A673 (cell line): ENCODE data around the gene CTNNA2. TPM values are rescaled to one million over a fixed set of nuclear protein-coding genes. Genes with fewer than 3 reads are reported as not detected.

ENCODE experiments used
- BruUV-seq: library from RNA; stranded (reverse); fragments of 400-500 nt; replicated peaks from 2 replicates; lab custom pipeline; 2021; lab: Mats Ljungman, UMichigan
- CTCF ChIA-PET: fragments of 300-600 bp; sonication (Branson Sonifier 250); formaldehyde crosslinking; loops from one replicate; lab custom pipeline; 2022; ENCODE audit warnings: antibody characterized with exemption; lab: Charles Lee
- POLR2A ChIA-PET: fragments of 300-600 bp; sonication (Branson Sonifier 250); formaldehyde crosslinking; loops from one replicate; lab custom pipeline; 2022; ENCODE audit warnings: antibody characterized with exemption; ENCODE audit not compliant: low non-redundant PET; lab: Charles Lee
- DNase-seq: peaks from one replicate; pipeline ENCODE4 v3.0.0-alpha.2; 2015; ENCODE audit warnings: low spot score
- H3K27ac ChIP-seq: fragments of 200-600 bp; sonication (generic); 2 replicates; pipeline ENCODE4 v1.5.1; 2016; ENCODE audit warnings: mixed run types, low read depth, mild to moderate bottlenecking, mixed read lengths, antibody characterized with exemption, low read length; ENCODE audit not compliant: poor library complexity, severe bottlenecking
- H3K27me3 ChIP-seq: fragments of 200-600 bp; sonication (generic); replicated peaks from 2 replicates; pipeline ENCODE4 v1.6.1; 2017; ENCODE audit warnings: mixed run types, low read depth, mild to moderate bottlenecking, mixed read lengths, antibody characterized with exemption, low read length; ENCODE audit not compliant: insufficient read depth, poor library complexity
- H3K36me3 ChIP-seq: fragments of 200-600 bp; sonication (generic); 2 replicates; pipeline ENCODE4 v1.6.1; 2016; ENCODE audit warnings: mixed run types, mild to moderate bottlenecking, mixed read lengths, antibody characterized with exemption, low read length; ENCODE audit not compliant: insufficient read depth, poor library complexity, severe bottlenecking
- H3K4me1 ChIP-seq: fragments of 200-600 bp; sonication (generic); 2 replicates; pipeline ENCODE4 v1.6.1; 2017; ENCODE audit warnings: mixed run types, mild to moderate bottlenecking, mixed read lengths, antibody characterized with exemption, low read length; ENCODE audit not compliant: insufficient read depth, poor library complexity, severe bottlenecking
- H3K4me3 ChIP-seq: fragments of 200-600 bp; sonication (generic); 2 replicates; pipeline ENCODE4 v1.5.1; 2016; ENCODE audit warnings: low read depth, mixed run types, mild to moderate bottlenecking, mixed read lengths, low read length; ENCODE audit not compliant: poor library complexity, severe bottlenecking
- H3K9me3 ChIP-seq: fragments of 200-600 bp; sonication (generic); 2 replicates; pipeline ENCODE4 v1.6.1; 2016; ENCODE audit warnings: mixed run types, low read depth, mild to moderate bottlenecking, mixed read lengths, antibody characterized with exemption, low read length; ENCODE audit not compliant: poor library complexity, severe bottlenecking
- EZH2 ChIP-seq: fragments of 200-600 bp; sonication (generic); IDR thresholded peaks from 2 replicates; pipeline ENCODE4 v1.6.1; 2017; ENCODE audit warnings: borderline replicate concordance, low read depth, mild to moderate bottlenecking, mixed read lengths, antibody characterized with exemption, low read length; ENCODE audit not compliant: poor library complexity, severe bottlenecking
- intact Hi-C: fragments of 100-400 bp; cut with micrococcal nuclease; formaldehyde crosslinking; loops from one replicate; pipeline ENCODE4 v1.10.0; 2022; ENCODE audit not compliant: unreplicated experiment
- total RNA-seq: library from RNA; stranded (reverse); gene quantifications from 2 replicates; pipeline ENCODE4 v1.2.3, GENCODE V29; 2021
- TF ChIP-seq, protein P1 (sequence below): fragments of 300-800, 200-600 bp; sonication (generic); conservative IDR thresholded peaks from 2 replicates; pipeline ENCODE4 v1.5.1; 2017; ENCODE audit warnings: low read depth, mild to moderate bottlenecking, antibody characterized with exemption, low read length, moderate library complexity, mixed read lengths

The CTNNA2 gene
- total RNA-seq, 1 experiment from 2014 or later: not detected

DNA sequence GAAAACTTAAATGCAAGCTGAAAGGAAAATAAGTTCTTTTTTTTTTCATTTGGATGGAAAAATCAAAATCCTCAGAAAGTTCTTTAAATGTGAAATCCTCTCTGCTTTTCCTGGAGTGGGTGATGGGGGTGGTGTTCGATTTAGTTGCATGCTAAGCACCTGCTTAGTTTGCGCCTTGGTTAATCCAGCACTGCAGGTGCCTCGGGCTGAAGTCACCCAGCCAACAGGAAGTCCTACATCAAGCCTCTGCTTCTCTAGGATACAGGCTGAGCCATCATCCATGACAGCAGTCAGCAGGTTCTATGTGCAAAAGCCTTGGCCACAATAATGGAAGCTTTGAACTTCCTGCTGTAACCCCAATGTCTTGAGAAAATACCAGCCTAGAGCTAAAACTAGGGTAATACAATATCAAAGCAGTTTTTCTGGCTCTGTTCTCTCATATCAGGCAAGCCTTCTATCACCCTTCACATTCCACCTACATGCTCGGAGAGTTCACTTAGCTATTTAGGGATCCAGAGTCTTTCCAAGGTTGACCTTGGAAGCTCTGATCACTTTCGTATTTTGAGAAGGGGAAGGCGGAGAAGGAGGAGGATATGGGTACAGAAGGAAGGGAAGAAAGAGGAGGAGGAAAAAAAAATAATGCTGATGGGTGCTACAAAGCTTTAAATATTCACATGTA, 907.8 kb downstream of the CTNNA2 start:
- intact Hi-C loops: no loop called here
- TF ChIP-seq, protein P1, sequence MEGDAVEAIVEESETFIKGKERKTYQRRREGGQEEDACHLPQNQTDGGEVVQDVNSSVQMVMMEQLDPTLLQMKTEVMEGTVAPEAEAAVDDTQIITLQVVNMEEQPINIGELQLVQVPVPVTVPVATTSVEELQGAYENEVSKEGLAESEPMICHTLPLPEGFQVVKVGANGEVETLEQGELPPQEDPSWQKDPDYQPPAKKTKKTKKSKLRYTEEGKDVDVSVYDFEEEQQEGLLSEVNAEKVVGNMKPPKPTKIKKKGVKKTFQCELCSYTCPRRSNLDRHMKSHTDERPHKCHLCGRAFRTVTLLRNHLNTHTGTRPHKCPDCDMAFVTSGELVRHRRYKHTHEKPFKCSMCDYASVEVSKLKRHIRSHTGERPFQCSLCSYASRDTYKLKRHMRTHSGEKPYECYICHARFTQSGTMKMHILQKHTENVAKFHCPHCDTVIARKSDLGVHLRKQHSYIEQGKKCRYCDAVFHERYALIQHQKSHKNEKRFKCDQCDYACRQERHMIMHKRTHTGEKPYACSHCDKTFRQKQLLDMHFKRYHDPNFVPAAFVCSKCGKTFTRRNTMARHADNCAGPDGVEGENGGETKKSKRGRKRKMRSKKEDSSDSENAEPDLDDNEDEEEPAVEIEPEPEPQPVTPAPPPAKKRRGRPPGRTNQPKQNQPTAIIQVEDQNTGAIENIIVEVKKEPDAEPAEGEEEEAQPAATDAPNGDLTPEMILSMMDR: no peak
- no peak for TF ChIP-seq EZH2
- no peaks in the 10 kb centered on the region for H3K36me3 ChIP-seq
- no peaks in the 10 kb centered on the region for H3K27me3 ChIP-seq
- POLR2A ChIA-PET: no interaction called here
- no peak for DNase-seq
- BruUV-seq: no TSS peak
- CTCF ChIA-PET: no interaction called here
- H3K4me1 ChIP-seq: no peaks in the 10 kb centered on the region
- no peak overlapping the region for H3K27ac ChIP-seq
- no peaks in the 10 kb centered on the region for H3K9me3 ChIP-seq
- H3K4me3 ChIP-seq: no peak overlapping the region

DNA sequence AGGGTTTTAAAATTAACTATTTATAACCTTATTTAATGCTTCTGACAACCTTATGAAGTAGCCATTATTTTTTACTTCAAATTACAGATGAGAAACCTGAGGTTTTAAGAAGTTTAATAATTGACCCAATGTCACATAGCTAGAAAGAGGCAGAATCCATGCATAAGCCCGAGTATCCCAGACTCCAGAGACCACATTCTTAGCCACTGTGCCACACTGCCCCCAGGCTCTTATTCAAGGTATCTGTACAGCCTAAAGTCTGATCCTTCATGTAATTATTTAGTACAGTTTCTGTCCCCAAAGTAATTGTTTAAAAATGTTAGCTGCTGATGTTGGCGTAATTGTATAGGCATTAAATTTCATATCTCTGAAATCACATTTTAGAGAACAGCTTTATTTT, 916.4 kb downstream of the CTNNA2 start:
- CTCF ChIA-PET: no interaction called here
- Histone ChIP-seq H3K4me1 (no peaks in the 10 kb centered on the region), H3K27ac (no peak overlapping the region), H3K27me3 (no peaks in the 10 kb centered on the region), H3K36me3 (no peaks in the 10 kb centered on the region), H3K9me3 (no peaks in the 10 kb centered on the region), H3K4me3 (no peak overlapping the region)
- POLR2A ChIA-PET: no interaction called here
- TF ChIP-seq EZH2: no peak
- TF ChIP-seq, protein P1: no peak
- BruUV-seq: no TSS peak
- intact Hi-C loops: no loop called here
- DNase-seq: no peak

DNA sequence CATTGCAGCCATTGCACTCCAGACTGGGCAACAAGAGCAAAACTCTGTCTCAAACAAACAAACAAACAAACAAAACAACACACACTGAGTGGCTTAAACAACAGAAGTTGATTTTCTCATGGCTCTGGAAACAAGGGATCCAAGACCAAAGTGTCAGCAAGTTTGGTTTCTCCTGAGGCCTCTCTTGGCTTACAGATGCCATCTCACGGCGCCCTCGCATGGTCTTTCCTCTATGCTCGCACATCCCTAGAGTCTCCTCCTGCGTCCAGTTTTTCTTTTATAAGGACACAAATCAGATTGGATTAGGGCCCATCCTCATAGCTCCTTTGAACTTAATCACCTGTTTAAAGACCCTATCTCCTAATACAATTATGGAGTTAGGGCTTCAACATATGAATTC, 925.1 kb downstream of the CTNNA2 start:
- no peak overlapping the region for H3K4me3 ChIP-seq
- CTCF ChIA-PET: no interaction called here
- peak; percentile 0 for DNase-seq
- POLR2A ChIA-PET: no interaction called here
- H3K9me3 ChIP-seq: no peaks in the 10 kb centered on the region
- H3K36me3 ChIP-seq: no peaks in the 10 kb centered on the region
- no peak overlapping the region for H3K27ac ChIP-seq
- H3K4me1 ChIP-seq: no peaks in the 10 kb centered on the region
- H3K27me3 ChIP-seq: no peaks in the 10 kb centered on the region
- intact Hi-C loops: no loop called here
- BruUV-seq: no TSS peak
- no peak for TF ChIP-seq EZH2
- TF ChIP-seq, protein P1: no peak
